ENCODE results near the gene GOLGA1. TPM values are rescaled to one million over a fixed set of nuclear protein-coding genes. Genes with fewer than 3 reads are reported as not detected.

The GOLGA1 gene
- total and polyA plus RNA-seq, 10 of the 15 experiments (the other 5 are each of a cell fraction or from before 2014, with no cell fraction given) = 2.9 to 14.1 (median 8.1) TPM

DNA sequence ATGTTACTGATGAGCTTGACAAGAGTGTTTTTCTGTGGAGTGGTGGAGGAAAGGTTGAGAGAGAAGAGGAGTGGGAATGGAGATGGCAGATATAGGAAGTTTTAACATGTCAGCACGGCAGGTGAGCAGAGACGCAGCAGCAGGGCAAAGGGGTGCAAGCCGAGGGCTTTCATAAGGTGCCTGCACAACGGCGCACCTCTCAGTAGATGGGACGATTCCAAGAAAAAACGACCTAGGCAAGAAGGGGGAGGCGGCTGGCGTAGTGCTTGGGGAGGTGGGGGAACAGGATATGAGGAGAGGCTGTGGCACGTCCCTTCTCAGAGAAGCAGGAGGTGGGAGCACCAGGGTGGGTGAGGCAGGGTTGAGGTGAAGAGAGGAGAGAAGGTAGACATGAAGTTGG, 54.4 kb downstream of the GOLGA1 start:
- FAIRE-seq (no peak), ATAC-seq (no peak), DNase-seq (ENCODE audit: low read depth, low spot score) (no peak)
- Histone ChIP-seq H3K9me3 (replicated peaks; ENCODE audit: control insufficient read depth, insufficient read depth, low read length) (no peaks in the 10 kb centered on the region), H2AFZ (ENCODE audit: control insufficient read depth, low read depth, low read length) (no peak overlapping the region), H3K27me3 (replicated peaks in 1 of 2; ENCODE audit: control insufficient read depth in 2 of 2, insufficient read depth in 2 of 2, low read length in 1 of 2) (no peaks in the 10 kb centered on the region), H3K4me2 (ENCODE audit: control insufficient read depth, insufficient read depth) (no peak overlapping the region), H3K9ac (ENCODE audit: control insufficient read depth, insufficient read depth, low read length) (no peak overlapping the region), H3K27ac (ENCODE audit: control insufficient read depth, insufficient read depth) (no peak overlapping the region), H3K79me2 (ENCODE audit: control insufficient read depth, insufficient read depth, low read length) (no peaks in the 10 kb centered on the region), H4K20me1 (ENCODE audit: control insufficient read depth, insufficient read depth) (no peaks in the 10 kb centered on the region), H3K4me3 (no peak overlapping the region), H3K36me3 (ENCODE audit: control insufficient read depth in 2 of 2, insufficient read depth in 2 of 2, low read length in 1 of 2) (peaks cover 11 to 32% of the 10 kb centered on the region in 2 experiments), H3K4me1 (ENCODE audit: control insufficient read depth, insufficient read depth, low read length) (no peaks in the 10 kb centered on the region)
- in situ Hi-C loops (cut with MboI) = no loop called here
- POLR2A ChIA-PET = interaction anchor here (0.5 kb wide), 1 partner anchor 1651 kb away, joined by 8 read pairs; no protein-coding TSS in a partner anchor
- RAD21 ChIA-PET (ENCODE audit: unreplicated experiment) = interaction anchor here (0.6 kb wide), 1 partner anchor 14 kb away, joined by 3 read pairs; no protein-coding TSS in a partner anchor
- intact Hi-C loops (cut with micrococcal nuclease; ENCODE audit: unreplicated experiment) = no loop called here
- no TSS peak for BruUV-seq (replicated peaks)
- WGBS (ENCODE audit: insufficient coverage, insufficient replicate concordance, low lambda C conversion rate, missing lambda C conversion rate) = 99% methylated on average over 9 of the region's 10 CpGs
- CTCF ChIA-PET = interaction anchor here (0.7 kb wide), 1 partner anchor 312 kb away, joined by 3 read pairs; no protein-coding TSS in a partner anchor
- SMC1A ChIA-PET (ENCODE audit: uncharacterized antibody, unreplicated experiment) = no interaction called here
- TF ChIP-seq CBFB (IDR thresholded peaks at IDR 0.05; ENCODE audit: low read depth) = no peak
- no peak for TF ChIP-seq ZBED1 (IDR thresholded peaks at IDR 0.05; ENCODE audit: borderline replicate concordance)
- TF ChIP-seq ZNF24 (IDR thresholded peaks at IDR 0.05) = no peak
- TF ChIP-seq LARP7 (IDR thresholded peaks at IDR 0.05) = no peak
- no peak for TF ChIP-seq IRF4 (IDR thresholded peaks at IDR 0.05; ENCODE audit: low read depth, low read length)
- TF ChIP-seq, protein P1, sequence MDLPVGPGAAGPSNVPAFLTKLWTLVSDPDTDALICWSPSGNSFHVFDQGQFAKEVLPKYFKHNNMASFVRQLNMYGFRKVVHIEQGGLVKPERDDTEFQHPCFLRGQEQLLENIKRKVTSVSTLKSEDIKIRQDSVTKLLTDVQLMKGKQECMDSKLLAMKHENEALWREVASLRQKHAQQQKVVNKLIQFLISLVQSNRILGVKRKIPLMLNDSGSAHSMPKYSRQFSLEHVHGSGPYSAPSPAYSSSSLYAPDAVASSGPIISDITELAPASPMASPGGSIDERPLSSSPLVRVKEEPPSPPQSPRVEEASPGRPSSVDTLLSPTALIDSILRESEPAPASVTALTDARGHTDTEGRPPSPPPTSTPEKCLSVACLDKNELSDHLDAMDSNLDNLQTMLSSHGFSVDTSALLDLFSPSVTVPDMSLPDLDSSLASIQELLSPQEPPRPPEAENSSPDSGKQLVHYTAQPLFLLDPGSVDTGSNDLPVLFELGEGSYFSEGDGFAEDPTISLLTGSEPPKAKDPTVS (IDR thresholded peaks at IDR 0.05; ENCODE audit: low read depth, low read length) = no peak
- no peak for TF ChIP-seq SMARCA5 (IDR thresholded peaks at IDR 0.05)
- no peak for TF ChIP-seq MTA3 (IDR thresholded peaks at IDR 0.05; ENCODE audit: borderline replicate concordance, low read length)
- no peak for TF ChIP-seq STAT3 (IDR thresholded peaks at IDR 0.05; ENCODE audit: low read depth, low read length)
- TF ChIP-seq JUNB (IDR thresholded peaks at IDR 0.05) = no peak
- TF ChIP-seq BACH1 (IDR thresholded peaks at IDR 0.05; ENCODE audit: borderline replicate concordance) = no peak
- TF ChIP-seq RBBP5 (conservative IDR thresholded peaks at IDR 0.05) = no peak
- TF ChIP-seq CHD2 (IDR thresholded peaks at IDR 0.05; ENCODE audit: borderline replicate concordance, low read depth, low read length) = no peak
